Ovary (tissue), 9 donors: Measurements from ENCODE around the gene CDIPT. TPM values are rescaled to one million over a fixed set of nuclear protein-coding genes. Genes with fewer than 3 reads are reported as not detected.

Experiments used
- DNase-seq, 5 donors: peaks; one replicate each; pipeline ENCODE4 v3.0.0-alpha.2; 2019 to 2020
- H3K27ac ChIP-seq, 2 donors: fragments of 200-600 bp; one replicate each; pipeline versions ENCODE4 v1.5.1 to v1.8.0; 2019 to 2022
- H3K27me3 ChIP-seq: fragments of 200-600 bp; one replicate; pipeline ENCODE4 v1.8.0; 2022
- H3K36me3 ChIP-seq: fragments of 200-600 bp; sonication (generic); one replicate; pipeline ENCODE4 v1.5.1; 2019
- H3K4me1 ChIP-seq: one replicate; pipeline ENCODE4 v1.8.1; 2013; ENCODE audit warnings: mild to moderate bottlenecking, moderate library complexity; ENCODE audit not compliant: insufficient read depth
- H3K4me3 ChIP-seq: fragments of 200-600 bp; sonication (generic); one replicate; pipeline ENCODE4 v1.5.1; 2017
- H3K9me3 ChIP-seq, 2 donors: fragments of 200-600 bp in 1 of 2; sonication (generic) in 1 of 2; one replicate each; pipeline versions ENCODE4 v1.5.1 to v1.8.1; 2013 to 2019; ENCODE audit warnings: mild to moderate bottlenecking in 1 of 2, moderate library complexity in 1 of 2
- EP300 ChIP-seq: sonication (generic); formaldehyde crosslinking; IDR thresholded peaks from one replicate; pipeline ENCODE4 v1.6.1; 2017; ENCODE audit warnings: antibody characterized with exemption
- POLR2A ChIP-seq: fragments of 450-650 bp; IDR thresholded peaks from one replicate; pipeline ENCODE4 v1.6.1; 2017; ENCODE audit warnings: antibody characterized with exemption, mild to moderate bottlenecking, moderate library complexity
- WGBS, 3 donors: extraction: QIAGEN DNeasy Blood & Tissue Kit in 1 of 3; methylation state at CpG; one replicate each; pipeline versions ENCODE4 v1.1.5 to v1.1.7; 2013 to 2017; 5-methylcytosine and 5-hydroxymethylcytosine counted together
- intact Hi-C, 4 donors: fragments of 100-400 bp; cut with DNase I; formaldehyde crosslinking; loops; one replicate each; pipeline versions ENCODE4 v1.11.0 to v1.15.1; 2022 to 2023
- polyA plus RNA-seq, 2 donors: library from polyadenylated mRNA; stranded (reverse); fragments of 200-250 nt in 1 of 2; fragments of 350-450 nt in 1 of 2; fragmentation: Illumina TruSeq in 1 of 2; extraction: RNeasy Lipid Tissue Mini Kit (QIAGEN cat#74804) in 1 of 2; gene quantifications; one replicate each; pipeline ENCODE4 v1.2.3, GENCODE V29; 2013 to 2014
- total RNA-seq, 7 donors: library from RNA; depleted of rRNA in 2 of 7; stranded (reverse); fragments of >200 nt in 2 of 7; fragmentation: NEBNext Ultra II Directional in 3 of 7; extraction: Animal tissue kit (Norgen Biotek cat#: 25700) in 3 of 7; gene quantifications; one replicate each; pipeline versions ENCODE4 v1.1.0 to v1.2.4, GENCODE V29; 2016 to 2023
- TF ChIP-seq, protein P1 (sequence below), 3 donors: fragments of 450-650 bp in 2 of 3; fragments of 200-600 bp in 1 of 3; IDR thresholded peaks; one replicate each; pipeline versions ENCODE4 v1.5.1 to v1.8.0; 2016 to 2022; ENCODE audit warnings: antibody characterized with exemption in 3 of 3, mild to moderate bottlenecking in 1 of 3
- donor health status: DM: no; HTN: no; CAD: no; lungs with moderate emphysema.
- donor health status: DM: no; HTN: no; CAD: no.
- donor health status: Bipolar disorder and iron deficiency.
- donor health status: DM: yes; HTN: yes; CAD: no.
- donor health status: DM: no; HTN: no; CAD: no.
- donor health status: DM: yes; HTN: yes; CAD: no.

The CDIPT gene
- total and polyA plus RNA-seq, 9 donors: 47.6 to 145 (median 110) TPM

DNA sequence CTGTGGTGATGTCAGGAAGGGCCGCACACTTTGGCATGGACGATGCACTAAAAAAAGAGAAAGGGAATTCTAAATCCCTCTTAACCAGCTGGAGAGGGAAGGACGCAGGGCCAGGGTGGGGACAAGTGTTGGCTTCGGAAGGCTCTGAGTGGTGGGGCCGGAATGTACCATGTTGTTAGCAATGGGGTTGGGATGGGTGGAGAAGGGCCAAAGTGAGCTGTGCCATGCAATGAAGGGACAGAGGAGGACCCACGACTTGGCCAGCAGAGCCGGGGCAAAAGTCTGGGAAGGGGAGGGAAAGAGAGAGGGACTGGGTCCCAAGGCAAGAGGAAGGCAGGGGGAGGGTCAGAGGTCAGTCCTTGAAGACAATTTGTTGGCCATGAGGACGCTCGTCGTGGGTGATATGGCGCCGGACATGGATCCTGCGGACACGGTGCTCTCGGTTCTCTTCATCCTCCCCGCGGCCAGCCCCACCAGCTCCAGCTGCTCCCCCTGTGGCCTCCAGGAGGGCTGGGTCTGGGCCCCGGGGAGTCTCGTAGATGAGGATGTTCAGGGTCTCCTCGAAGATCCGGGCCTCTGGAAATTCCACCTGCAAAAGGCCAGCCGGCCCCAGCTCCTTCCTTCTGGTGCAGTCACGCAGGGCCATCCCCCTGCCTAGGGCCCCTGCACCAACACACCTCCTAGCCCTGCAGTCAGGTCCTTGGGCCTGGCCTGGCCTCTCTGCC lies 43.7 kb upstream of the CDIPT start:
- Histone ChIP-seq H3K4me1 (no peaks in the 10 kb centered on the region), H3K9me3 (no peaks in the 10 kb centered on the region), H3K4me3 (no peak overlapping the region), H3K27me3 (no peaks in the 10 kb centered on the region), H3K27ac (no peak overlapping the region), H3K36me3 (no peaks in the 10 kb centered on the region)
- DNase-seq: no peak
- WGBS, 3 donors: 68 to 80% (median 71%) methylated on average over 23 of the region's 23 CpGs
- TF ChIP-seq POLR2A (no peak), EP300 (no peak)
- TF ChIP-seq, protein P1, sequence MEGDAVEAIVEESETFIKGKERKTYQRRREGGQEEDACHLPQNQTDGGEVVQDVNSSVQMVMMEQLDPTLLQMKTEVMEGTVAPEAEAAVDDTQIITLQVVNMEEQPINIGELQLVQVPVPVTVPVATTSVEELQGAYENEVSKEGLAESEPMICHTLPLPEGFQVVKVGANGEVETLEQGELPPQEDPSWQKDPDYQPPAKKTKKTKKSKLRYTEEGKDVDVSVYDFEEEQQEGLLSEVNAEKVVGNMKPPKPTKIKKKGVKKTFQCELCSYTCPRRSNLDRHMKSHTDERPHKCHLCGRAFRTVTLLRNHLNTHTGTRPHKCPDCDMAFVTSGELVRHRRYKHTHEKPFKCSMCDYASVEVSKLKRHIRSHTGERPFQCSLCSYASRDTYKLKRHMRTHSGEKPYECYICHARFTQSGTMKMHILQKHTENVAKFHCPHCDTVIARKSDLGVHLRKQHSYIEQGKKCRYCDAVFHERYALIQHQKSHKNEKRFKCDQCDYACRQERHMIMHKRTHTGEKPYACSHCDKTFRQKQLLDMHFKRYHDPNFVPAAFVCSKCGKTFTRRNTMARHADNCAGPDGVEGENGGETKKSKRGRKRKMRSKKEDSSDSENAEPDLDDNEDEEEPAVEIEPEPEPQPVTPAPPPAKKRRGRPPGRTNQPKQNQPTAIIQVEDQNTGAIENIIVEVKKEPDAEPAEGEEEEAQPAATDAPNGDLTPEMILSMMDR (IDR thresholded peaks at IDR 0.05): no peak
- intact Hi-C loops: no loop called here

DNA sequence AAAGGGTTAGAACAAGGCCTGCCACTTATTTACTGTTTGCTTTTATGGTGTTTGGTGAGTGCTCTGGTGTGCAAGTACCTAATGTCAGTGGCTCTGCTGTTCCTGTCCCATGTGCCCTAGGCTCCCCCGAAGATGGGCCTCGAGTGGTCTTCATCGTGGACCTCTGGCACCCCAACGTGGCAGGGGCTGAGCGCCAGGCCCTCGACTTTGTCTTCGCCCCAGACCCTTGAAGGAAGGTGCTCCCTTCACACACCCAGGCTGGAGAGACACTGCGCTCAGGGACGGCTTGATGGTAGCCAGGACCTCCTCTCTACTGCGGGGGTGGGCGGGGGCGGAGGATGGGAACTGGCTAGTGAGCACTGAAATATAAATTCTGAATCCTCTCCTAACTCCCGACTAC lies 42.6 kb upstream of the CDIPT start:
- Histone ChIP-seq H3K4me1 (peaks cover under 1% of the 10 kb centered on the region), H3K4me3 (no peak overlapping the region), H3K36me3 (no peaks in the 10 kb centered on the region), H3K9me3 (no peaks in the 10 kb centered on the region), H3K27ac (no peak overlapping the region), H3K27me3 (no peaks in the 10 kb centered on the region)
- intact Hi-C loops: no loop called here
- DNase-seq: no peak
- TF ChIP-seq EP300 (no peak), POLR2A (no peak)
- TF ChIP-seq, protein P1 (IDR thresholded peaks at IDR 0.05): no peak
- 74 to 79% (median 76%) methylated on average over 13 of the region's 13 CpGs for WGBS, 3 donors

DNA sequence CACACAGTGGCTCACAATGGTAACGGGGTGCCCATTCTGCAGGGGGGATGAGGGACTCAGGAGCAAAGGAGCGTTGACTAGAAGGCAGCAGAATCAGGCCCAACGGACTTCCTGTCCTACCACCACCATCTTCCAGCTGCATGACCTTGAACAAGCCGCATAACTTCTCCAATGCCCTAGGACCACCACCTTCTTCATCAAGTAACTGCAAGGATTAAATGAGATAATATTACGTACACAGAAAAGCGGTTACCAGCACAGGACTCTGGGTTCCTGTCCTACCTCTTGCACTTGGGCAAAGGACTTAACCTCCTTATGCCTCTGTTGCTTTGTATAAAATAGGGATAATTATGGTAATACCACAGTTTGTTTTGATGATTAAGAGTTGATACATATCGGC lies 41.9 kb upstream of the CDIPT start:
- Histone ChIP-seq H3K4me3 (no peak overlapping the region), H3K27me3 (no peaks in the 10 kb centered on the region), H3K36me3 (no peaks in the 10 kb centered on the region), H3K27ac (no peak overlapping the region), H3K9me3 (no peaks in the 10 kb centered on the region), H3K4me1 (peaks cover 3% of the 10 kb centered on the region)
- no peak for TF ChIP-seq POLR2A
- TF ChIP-seq, protein P1 (IDR thresholded peaks at IDR 0.05): no peak
- TF ChIP-seq EP300: no peak
- 67 to 91% (median 71%) methylated on average over 7 of the region's 7 CpGs for whole genome bisulfite sequencing, 3 donors
- intact Hi-C loops: no loop called here
- no peak for DNase-seq

DNA sequence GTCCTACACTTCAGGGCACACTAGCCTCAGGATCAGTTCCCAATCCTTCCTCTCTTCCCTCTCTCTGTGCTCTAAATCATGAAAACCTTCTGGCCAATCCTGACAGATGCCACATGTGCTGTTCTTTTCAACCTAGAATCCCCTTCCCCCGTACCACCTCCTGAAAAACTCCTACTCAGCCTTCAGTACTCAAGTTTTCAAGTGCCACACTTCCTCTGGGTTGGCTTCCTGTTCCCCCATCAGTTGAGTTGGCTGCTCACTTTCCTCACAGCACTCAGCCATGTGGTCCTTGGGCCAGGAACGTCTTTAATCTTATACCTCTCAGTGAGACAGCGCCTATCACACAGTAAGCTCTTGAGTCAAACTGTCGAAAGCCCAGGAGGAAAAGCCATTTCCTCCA lies 40.6 kb upstream of the CDIPT start:
- no peak for DNase-seq
- Histone ChIP-seq H3K4me3 (no peak overlapping the region), H3K4me1 (peaks cover 3% of the 10 kb centered on the region), H3K9me3 (no peaks in the 10 kb centered on the region), H3K36me3 (no peaks in the 10 kb centered on the region), H3K27ac (no peak overlapping the region), H3K27me3 (no peaks in the 10 kb centered on the region)
- intact Hi-C loops: no loop called here
- no peak for TF ChIP-seq EP300
- no peak for TF ChIP-seq POLR2A
- TF ChIP-seq, protein P1 (IDR thresholded peaks at IDR 0.05): no peak
- 78 to 85% (median 80%) methylated on average over 4 of the region's 4 CpGs for WGBS, 3 donors
